Stimulated activated CD8-positive, alpha-beta memory T cell treated with anti-CD3 and anti-CD28 coated beads, Interleukin-15, amount 100 ng/mL, for 24 hours (primary cell): ENCODE results near the gene NFIX.
"Not testable (repeated sequence)": the region's sequence is repeated elsewhere in the genome, so short reads cannot be mapped to it uniquely, and the experiment has no call there.

ENCODE experiments used
- DNase-seq: peaks from one replicate; pipeline ENCODE4 v3.0.0-alpha.2; 2020; ENCODE audit warnings: low read depth

NFIX gene

DNA sequence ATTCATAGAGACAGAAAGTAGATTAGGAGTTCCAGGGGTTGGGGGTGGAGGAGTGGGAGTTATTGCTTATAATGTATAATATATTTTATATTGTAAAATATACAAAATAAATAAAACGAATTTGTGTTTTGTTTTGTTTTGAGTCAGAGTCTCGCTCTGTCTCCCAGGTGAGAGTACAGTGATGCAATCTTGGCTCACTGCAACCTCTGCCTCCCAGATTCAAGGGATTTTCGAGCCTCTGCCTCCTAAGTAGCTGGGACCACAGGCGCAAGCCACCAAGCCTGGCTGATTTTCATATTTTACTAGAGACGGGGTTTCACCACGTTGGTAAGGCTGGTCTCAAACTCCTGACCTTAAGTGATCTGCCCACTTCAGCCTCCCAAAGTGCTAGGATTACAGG lies 35.8 kb upstream of the NFIX start:
- no peak for DNase-seq

DNA sequence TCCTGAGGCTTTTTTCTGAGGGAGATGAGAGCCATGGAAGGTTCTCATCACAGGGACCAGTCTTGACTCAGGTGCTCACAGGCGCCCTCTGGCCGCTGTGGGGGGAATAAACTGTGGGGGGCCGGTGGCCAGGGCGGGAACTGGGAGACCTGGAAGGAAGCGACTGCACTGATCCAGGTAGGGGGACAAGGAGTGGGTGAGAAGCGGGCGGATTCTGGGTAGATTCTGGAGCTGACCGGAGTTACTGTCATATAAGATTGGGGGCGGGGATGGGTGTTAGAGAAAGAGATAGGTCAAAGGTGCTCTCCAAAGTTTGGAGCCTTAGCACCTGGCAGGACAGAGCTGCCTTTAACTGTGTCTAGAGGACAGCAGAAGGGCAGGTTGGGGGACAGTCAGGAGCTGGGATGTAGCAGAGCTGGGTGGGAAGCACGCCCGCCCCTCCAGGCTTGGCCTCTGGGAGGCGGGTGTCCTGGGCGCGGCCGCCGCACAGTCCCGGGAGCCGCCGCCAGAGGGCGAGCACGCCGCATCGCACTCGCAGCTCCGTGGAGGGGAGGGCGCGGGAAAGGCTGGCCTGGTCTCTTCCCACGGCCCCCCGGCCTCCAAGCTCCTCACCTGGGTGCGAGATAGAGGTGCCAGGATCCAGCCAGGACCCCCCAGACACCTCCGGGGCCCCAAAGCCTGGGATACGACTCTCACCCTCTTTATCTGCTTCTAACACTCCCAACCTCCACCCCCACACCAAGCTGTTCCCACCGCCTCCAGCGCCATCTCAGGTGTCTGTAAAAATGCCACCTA lies 30.1 kb upstream of the NFIX start:
- DNase-seq: peak; percentile 84

DNA sequence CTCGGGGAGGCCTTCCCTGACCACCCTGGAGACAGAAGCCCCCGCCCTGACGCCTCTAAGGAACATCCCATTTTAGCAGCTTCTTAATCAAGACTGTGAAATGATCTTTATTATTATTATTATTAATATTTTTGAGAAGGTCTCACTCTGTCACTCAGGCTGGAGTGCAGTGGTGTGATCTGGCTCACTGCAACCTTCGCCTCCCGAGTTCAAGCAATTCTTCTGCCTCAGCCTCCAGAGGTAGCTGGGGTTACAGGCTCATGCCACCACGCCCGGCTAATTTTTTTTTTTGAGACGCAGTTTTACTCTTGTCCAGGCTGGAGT lies 29.5 kb upstream of the NFIX start:
- DNase-seq: no peak

DNA sequence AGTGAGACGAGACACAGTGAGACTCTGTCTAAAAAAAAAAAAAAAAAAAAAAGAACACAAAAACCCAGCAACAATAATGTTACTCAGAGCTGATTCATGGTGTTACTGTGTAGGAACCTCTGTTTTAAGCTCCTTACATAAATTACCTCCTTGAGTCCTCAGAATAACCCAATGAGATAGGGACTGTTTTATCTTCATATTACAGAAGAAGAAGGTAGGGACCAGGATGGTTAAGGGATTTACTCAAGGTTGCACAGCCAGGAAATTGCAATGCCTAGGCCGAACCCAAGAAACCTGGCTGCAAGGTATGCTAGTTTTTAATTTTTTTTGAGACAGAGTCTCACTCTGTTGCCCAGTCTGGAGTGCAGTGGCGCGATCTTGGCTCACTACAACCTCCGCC lies 27.4 kb upstream of the NFIX start:
- DNase-seq: no peak

DNA sequence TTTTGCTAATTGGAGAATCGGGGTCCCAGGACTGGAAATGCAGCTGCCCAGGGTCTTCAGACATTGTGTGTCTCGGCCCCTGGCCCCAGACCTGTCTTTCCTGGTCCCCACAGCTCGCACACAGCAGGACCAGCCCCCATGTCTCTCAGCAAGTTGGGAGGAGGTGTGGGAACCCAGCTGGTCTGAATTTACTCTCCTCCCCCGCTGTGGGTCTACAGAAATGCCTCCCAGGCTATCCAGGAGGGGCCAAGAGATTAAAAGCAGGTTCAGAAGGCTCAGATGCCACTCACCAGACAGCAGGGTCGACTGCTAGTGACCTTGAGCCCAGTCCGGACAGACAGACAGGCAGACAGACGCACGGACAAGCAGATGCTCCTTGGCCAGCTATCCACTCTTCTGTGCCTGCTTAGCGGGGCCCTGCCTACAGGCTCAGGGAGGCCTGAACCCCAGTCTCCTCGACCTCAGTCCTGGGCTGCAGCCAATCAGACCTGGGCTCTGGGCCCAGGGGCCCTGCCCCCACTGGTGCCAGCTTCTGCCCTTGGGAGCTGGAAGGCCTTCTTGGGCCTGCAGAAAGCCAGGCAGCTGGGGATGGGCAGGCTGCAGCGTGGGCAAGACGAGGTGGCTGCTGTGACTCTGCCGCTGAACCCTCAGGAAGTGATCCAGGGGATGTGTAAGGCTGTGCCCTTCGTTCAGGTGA lies 25.8 kb upstream of the NFIX start, which contains the start of gene DAND5:
Gene DAND5 (plus strand): TSS at position 285 of the 697 bp plus-strand sequence. CDS start 85 bp downstream, at position 370.
- no peak for DNase-seq

DNA sequence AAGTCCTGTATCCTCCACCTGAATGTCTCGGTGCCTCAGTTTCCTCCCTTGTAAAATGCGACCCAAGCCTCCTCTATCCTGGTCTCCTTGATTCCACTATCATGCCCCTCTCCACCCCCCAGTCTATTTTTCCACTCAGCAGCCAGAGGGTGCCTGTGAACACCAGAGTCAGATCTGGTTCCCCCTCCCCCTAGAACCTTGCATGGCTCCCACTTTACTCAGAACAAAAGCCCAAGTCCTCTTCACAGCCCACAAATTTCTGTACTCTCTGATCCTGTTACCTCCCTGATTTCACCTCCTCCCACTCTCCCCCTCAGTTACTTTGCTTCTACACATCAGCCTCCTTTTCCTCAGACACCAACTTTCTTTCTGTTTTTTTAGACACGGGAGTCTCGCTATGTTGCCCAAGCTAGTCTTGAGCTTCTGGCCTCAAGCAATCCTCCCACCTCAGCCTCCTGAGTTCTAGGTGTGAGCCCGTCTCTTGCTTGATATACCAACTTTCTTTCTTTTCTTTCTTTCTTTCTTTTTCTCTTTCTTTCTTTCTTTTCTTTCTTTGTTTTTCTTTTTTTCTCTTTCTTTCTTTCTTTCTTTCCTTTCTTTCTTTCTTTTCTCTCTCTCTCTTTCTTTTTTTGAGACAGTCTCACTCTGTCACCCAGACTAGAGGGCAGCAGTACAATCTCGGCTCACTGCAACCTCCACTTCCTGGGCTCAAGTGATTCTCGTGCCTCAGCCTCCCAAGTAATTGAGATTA lies 25.0 kb upstream of the NFIX start:
- DNase-seq: no peak

DNA sequence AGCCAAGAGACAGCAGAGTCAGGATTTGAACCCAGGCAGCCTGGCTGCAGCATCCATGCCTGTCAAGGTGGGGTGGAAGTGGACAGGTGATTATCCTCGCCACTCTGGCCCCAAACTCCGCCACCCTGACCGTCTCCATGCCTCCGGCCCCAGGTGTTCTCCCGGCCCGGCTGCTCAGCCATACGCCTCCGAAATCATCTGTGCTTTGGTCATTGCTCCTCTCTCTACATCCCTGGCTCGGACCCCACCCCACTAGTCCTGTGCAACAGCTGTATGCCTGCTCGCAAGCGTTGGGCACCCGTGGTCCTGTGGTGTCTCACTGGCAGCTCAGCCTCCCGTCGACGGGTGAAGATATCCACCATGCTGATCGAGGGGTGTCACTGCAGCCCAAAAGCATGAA lies 22.0 kb upstream of the NFIX start:
- no peak for DNase-seq

DNA sequence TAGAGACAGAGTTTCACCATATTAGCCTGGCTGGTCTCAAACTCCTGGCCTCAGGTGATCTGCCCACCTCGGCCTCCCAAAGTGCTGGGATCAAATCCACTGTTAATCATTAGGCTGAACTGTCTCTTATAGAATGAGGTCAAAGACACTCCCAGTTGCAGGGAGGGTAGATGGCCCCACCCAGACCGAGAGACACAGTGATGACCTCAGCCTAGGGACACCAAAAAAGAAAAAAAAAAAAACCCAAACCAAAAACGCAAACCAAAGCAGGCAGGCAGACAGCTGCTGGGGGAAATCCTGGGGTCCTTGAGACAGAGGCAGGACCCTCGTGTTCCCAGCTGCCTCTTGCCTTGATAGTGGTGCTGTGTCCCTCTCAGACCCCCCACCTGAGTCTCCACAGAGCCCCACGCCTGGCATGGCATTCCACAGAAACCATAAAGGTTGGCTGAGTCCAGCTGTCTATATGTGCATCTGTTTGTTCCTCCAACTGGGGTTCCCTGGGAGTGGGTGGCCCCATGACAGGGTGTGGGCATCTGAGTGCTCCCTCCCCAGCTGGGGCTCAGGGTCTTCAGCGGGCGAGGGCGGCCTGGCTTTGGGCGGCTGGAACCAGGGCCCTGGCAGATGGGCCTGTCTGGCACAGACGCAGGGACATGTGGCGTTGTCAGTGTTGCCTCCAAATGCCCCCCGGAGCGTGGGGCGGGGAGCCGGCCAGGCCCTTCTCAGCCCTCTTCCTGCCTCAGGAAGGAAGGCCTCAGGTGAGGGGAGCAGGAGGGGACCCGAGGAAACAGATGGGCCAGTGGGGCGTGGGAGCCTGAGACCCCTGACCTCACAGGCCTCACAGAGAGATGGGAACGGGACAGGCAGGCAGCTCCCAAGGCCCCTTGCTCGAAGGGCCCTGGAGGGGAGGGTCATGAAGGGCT lies 20.7 kb upstream of the NFIX start:
- DNase-seq: no peak

DNA sequence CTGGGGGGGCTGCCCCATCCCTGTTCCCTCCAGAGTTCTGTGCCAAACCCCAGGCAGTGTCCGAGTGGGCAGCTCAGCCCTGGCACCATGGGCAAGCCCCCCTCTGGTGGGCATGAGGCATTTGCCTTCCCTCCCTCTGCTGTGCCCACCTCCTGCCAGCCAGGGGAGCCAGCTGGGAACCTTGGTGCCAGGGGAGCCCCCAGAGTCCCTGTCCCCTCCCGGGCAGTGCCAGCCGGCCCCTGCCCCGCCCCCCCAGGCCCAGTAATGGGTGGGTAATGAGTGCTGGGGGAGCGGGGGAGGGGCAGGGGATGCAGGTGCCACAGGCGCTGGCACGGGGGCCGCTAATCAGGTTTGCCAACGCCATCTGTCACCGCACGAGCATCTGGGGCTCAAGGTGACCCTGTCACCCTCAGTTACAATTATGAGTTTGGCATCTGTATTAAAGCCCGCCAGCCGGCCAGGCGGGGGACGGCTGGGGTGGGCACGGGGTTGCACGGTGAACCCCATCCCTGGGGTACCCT lies 20.0 kb upstream of the NFIX start:
- DNase-seq: no peak

DNA sequence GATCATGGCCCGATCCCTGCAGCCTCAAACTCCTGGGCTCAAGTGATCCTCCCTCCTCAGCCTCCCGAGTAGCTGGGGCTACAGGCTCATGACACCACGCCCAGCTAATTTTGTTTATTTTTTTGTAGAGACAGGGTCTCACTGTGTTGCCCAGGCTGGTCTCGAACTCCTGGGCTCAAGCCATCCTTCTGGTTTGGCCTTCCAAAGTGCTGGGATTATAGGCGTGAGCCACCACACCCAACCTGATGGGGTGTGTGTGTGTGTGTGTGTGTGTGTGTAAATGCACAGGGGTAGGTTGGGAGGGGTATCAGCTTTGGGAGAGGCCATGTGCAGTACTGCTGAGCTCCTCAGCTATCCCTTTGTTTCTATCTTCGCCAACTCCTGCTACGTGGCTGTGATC lies 19.2 kb upstream of the NFIX start:
- not testable (repeated sequence) for DNase-seq

DNA sequence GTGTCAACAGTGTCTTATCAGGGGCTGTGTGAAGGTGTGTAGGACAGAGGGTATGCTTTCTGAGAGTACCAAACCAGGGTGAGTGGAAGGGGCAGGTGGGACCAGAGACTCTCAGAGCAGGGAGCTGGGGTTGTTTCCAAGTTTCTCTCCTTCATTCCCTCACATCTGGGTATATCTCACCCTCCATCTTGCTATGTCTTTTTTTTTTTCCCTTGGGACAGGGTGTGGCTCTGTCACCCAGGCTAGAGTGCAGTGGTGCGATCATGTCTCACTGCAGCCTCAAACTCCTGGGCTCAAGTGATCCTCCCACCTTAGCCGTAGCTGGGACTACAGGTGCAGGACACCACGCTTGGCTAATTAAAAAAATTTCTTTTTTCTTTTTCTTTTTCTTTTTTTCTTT lies 15.3 kb upstream of the NFIX start:
- no peak for DNase-seq

DNA sequence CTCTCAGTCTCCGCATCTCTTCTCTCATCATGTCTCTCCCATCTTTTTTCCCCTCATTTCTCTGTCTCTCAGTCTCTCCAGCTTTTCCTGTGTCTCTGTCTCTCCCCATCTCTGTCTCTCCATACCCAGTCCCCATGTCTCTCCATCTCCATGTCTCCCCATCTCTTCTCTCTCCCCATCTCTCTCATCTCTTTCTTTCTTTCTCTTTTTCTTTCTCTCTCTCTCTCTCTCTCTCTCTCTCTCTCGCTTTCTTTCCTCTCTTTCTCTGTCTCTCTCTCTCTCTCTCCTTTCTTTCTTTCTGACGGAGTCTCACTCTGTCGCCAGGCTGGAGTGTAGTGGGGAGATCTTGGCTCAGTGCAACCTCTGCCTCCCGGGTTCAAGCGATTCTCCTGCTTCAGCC lies 12.6 kb upstream of the NFIX start:
- DNase-seq: no peak

DNA sequence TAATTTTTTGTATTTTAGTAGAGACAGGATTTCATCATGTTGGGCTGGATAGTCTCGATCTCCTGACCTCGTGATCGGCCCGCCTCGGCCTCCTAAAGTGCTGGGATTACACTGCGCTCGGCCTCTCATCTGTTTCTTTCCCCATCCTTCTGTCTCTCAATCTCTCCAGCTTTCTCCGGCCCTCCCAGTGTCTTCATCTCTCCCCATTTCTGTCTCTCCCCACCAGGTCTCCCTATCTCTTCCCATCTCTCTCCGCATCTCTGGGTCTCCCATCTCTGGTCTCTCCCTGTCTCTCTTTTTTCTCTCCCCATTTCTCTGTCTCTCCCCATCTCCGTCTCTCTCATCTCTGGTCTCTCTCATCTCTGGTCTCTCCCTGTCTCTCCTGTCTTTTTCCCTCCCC lies 12.2 kb upstream of the NFIX start:
- DNase-seq: no peak

DNA sequence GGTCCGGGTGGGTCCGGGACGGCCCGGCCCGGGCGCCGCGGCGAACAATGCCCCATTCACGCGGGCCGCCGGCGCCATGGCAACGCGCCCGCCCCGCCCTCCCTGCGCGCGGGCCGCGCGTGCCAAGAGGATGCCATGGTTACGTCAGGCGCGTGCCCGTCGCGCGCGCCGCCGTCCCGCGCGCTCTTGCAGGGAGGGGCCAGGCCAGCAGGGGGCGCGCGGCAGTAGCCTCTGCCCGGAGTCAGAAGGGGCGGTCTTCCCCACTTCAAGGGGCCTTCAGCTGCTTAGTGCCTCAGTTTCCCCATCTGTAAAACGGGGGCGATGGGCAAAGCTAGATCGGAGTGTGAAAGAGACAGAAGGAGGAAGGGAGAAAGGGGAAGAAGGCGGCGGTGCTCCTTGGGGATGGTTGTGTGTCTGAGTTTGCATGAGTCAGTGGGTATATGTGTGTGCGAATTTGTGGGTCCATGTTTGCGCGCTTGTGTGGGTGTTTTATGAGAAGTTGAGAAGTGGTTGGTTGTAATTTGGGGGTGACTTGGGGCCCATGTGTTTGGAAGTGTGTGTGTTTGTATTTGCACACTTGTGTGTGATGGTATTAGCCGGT lies 11.6 kb upstream of the NFIX start:
- peak; percentile 87 for DNase-seq

DNA sequence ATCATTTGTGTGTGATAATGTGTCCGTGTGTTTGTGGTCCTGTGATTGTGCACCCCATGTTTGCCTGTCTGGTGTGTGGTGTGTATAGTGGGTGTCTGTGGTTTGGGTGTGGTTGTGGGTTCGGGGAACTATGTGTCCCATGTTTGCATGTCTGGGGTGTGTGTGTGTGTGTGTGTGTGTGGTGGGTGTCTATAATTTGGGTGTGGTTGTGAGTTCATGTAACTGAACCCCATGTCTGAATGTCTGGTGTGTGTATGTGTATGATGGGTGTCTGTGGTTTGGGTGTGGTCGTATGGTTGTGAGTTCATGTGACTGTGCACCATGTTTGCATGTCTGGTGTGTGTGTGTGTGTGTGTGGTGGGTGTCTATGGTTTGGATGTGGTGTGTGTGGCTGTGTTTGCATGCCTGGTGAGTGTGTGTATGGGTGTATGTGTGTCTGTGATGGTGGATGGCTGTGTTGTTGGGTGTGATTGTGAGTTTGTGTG lies 11.1 kb upstream of the NFIX start:
- DNase-seq: no peak

DNA sequence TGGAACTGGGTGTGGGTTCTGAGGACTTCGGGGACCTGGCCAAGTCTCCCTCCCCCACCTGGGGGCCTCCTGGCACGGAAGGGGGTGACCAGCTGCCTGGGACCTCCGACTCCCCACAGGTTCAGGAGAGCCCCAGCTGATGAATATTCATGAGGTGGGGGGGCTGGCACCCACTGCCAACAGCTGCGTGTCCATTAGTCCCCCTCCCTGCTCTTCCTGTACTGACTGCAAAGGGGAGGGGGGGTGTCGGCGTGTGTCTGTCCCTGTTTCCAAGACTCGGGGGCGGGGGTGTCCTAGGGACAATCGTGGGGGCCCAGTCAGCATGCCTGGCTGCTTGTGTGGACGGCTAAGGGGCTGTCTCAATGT lies 10.6 kb upstream of the NFIX start:
- DNase-seq: no peak

DNA sequence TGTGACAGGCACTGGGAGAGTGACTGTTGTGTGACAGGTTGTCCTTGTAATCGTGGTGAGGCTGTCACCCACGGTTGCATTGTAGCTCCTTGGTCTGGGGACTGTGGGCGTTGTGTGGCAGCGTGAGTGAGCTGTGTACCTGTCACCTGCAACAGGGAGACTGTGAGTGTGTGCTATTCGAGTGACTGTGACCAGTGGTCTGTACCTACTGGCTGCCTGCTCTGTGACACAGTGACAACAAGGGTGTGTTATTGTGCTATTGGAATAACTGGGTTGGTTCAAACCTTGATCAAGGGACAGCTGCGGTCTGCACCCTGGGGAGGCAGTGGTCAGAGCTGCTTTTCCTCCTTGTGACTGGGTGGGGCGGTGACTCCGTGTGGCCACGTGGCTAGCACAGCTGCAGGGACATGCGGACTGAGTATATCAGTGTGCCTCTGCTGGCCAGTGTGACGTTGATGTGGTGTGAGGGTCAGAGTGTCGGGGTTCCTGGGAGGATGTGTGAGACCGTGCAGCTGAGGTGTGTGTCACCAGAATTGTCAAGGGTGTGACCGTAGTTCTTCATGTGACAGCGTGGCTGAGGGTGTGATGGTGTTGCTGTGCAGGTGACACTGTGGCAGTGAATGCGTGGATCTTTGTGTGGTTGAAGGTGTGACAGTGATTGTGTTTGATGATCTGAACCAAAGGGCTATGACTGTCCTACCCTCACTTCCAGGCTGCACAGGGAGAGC lies 10.1 kb upstream of the NFIX start:
- DNase-seq: no peak

DNA sequence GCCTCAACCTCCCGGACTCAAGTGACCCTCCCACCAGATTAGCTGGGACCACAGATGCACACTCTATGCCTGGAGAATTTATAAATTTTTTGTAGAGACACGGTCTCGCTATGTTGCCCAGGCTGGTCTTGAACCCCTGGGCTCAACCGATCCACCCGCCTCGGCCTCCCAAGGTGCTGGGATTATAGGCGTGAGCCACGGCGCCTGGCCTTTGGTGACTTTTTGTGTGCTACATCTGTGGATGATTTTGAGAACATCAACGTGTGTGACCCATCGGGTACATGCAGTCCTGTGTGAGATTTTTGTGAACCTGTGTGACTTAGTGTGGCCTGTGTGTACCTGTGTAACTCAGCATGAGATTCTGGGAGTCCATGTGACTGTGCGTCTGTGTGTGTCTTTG lies 8.5 kb upstream of the NFIX start:
- DNase-seq: no peak

DNA sequence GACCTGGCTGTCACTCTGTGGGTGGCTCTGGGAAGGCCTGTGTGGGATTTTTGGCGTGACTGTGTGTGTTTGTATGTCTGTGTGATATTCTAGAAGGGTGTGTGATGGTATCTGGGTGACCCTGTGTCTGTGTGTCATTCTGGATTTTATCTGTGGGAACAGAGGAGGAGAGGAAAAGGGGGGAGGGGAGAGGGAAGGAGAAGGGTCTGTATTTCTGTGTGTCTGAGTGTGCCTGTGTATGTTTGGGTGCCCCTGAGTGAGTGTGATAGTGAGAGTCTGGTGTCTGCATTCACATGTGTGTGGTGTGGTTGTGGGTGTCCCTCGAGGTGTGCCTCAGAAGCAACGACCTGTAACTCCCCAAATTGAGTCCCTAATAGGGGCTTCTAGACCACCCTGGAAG lies 8.1 kb upstream of the NFIX start:
- no peak for DNase-seq

DNA sequence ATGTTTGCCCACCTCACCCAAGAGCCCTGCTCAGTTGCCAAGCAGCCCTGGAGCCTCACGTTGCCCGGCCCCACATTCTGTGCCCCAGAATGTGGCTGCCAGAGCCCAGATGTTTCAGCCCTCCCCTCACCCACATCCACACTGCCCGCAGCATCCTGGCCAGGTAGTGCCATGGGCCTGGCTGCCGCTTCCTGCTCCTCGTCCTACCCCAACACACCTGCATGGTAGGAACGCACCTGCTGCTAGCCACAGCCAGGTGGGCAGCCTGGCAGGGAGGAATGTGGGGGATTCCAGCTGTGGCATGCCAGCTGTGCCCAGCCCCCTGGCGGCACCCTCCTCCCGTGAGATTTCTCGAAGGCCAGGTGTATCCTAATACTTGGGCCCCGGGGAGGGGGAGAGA lies 7.5 kb upstream of the NFIX start:
- no peak for DNase-seq

DNA sequence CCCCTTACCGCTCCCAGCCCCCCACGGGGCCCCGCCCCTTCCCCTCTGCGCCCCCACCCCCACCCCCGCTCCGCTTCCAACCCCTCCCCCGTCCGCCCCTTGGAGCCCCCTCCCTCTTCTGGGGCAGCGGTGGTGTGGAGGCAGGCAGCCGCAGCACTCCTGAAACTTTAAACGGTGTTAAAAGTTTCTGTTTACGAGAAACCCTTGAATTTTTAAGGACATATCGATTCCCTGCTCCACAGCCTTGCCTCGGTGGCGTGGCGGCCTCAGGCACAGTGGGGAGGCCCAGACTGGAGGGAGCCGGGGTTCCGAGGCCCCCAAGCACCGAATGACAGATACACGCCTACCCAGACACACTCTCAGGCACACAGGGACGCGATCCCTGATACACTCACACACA lies 4.8 kb upstream of the NFIX start:
- no peak for DNase-seq
